ENCODE data around the gene FNBP1L.

DNA sequence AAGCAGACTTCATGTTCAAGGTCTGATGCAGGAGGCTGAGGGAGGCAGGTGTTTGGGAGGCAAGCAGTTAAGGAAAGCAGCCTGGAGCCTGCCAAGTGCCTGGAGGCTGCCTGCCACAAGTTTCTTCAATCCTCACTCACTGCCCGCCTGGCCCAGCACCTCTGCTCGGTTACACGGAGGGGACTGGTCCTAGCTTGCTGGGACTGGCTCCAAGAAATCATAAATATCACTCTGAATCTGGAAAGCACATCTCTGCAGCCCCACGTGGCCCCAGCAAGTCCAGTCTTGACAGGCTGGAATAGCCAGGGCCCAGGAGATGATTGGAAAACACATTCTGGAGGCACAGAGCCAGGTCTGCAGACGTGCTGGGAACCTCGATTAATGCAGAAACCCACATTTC lies 149.8 kb downstream of the FNBP1L start:
- TF ChIP-seq, protein P1, sequence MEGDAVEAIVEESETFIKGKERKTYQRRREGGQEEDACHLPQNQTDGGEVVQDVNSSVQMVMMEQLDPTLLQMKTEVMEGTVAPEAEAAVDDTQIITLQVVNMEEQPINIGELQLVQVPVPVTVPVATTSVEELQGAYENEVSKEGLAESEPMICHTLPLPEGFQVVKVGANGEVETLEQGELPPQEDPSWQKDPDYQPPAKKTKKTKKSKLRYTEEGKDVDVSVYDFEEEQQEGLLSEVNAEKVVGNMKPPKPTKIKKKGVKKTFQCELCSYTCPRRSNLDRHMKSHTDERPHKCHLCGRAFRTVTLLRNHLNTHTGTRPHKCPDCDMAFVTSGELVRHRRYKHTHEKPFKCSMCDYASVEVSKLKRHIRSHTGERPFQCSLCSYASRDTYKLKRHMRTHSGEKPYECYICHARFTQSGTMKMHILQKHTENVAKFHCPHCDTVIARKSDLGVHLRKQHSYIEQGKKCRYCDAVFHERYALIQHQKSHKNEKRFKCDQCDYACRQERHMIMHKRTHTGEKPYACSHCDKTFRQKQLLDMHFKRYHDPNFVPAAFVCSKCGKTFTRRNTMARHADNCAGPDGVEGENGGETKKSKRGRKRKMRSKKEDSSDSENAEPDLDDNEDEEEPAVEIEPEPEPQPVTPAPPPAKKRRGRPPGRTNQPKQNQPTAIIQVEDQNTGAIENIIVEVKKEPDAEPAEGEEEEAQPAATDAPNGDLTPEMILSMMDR (IDR thresholded peaks at IDR 0.05; ENCODE audit: low read length) = no peak
- TF ChIP-seq EZH2 (IDR thresholded peaks at IDR 0.05; ENCODE audit: borderline replicate concordance, low read length) = no peak
